ENCODE results near the gene UGT8.
"Not testable (repeated sequence)": the region's sequence is repeated elsewhere in the genome, so short reads cannot be mapped to it uniquely, and the experiment has no call there.

UGT8 gene

DNA sequence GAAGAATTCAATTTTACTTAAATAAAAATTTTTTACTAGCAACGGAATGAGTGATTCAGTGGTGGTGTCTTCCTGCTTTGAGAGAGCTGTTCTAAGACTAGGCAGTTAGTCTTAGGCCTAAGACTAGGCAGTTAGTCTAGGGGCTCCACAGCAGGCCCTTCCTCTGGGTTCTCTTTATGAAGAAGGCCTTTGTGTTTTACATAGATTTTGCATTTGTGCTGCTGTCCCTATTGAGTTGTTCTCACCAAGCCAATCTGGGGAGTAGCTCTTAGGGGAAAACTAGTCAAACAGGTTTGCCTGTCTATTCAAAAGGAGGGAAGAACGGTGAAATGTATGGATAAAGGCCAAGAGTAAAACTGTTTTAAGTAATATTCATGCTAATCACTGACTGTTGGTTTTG lies 7.6 kb downstream of the UGT8 start:
- DNase-seq, result no peak

DNA sequence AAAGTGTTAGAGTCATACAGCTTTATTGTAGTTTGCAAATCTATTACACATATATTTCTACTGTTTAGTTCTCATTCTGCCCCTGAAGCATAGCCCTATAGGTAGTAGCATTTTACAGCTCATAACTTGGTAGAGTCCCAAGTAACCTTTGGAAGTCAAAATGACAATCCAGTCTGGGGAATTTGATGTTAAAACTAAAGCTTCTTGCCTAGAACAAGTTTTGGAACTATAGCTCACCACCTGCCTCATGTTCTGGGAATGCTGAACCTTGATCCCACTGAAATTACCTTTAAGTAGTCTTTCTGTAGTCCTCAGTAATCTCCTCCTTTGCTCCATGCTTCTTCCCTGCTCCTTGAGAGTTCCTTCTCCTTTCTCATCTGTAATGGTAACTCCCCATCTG lies 8.4 kb downstream of the UGT8 start:
- DNase-seq, result no peak

DNA sequence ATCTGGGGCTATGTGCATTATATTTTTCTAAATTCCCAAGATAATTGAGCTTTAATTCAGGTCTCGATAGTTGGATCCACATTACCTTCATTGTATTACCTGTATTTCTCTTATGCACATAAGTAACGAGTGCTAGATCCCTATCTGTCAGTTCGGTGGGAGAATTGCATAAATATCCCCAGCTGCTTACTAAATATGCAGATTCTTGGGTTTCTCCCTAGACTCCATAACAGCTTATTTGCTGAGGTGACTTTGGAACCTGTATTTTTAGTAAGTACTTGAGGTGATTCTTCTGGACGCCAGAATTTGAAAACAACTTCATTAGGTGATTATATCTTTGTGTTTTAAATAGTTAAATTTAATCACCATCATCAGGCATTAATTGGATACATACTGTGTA lies 15.0 kb downstream of the UGT8 start:
- no peak for DNase-seq

DNA sequence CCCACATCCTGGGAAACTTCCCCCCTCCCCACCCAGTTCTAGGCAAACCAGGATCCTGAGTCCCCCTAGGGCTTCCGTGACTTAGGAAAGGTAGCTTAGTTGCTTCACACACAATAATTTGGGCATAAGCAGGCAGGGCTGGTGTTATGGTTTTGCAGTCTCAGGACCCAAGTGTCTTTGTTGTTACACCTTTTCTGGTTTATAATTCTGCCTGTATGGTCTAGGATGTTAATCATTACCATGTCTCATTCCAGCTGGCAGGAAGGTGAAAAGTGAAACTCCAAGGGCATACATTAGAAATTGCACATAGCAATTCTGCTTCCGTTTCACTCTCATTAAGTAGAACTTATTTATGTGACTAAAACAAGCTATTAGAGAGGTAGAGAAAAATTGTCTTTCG lies 16.8 kb downstream of the UGT8 start:
- DNase-seq, result no peak

DNA sequence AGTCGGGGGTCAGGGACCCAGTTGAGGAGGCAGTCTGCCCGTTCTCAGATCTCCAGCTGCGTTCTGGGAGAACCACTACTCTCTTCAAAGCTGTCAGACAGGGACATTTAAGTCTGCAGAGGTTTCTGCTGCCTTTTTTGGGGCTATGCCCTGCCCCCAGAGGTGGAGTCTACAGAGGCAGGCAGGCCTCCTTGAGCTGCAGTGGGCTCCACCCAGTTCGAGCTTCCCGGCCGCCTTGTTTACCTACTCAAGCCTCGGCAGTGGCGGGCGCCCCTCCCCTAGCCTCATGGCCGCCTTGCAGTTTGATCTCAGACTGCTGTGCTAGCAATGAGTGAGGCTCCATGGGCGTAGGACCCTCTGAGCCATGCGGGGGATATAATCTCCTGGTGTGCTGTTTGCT lies 17.4 kb downstream of the UGT8 start:
- DNase-seq, result not testable (repeated sequence)

DNA sequence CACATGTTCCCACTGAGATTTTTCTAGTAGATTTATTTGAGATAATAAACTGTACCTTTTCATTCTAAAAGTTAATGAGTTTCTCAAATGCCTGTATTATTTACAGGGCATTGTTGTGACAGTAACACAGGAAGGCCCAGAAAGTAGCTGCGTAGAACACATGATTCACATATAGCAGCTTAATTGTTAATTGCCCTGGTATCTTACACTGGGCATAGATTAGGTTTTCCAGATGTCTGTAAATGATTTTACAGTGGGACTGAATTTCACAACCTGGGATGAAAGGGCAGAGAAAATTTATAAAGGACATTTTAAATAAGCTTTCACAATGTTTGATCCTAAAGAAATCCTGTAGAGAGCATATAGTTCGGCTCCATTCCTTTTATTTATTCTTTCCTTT lies 27.6 kb downstream of the UGT8 start:
- no peak for DNase-seq

DNA sequence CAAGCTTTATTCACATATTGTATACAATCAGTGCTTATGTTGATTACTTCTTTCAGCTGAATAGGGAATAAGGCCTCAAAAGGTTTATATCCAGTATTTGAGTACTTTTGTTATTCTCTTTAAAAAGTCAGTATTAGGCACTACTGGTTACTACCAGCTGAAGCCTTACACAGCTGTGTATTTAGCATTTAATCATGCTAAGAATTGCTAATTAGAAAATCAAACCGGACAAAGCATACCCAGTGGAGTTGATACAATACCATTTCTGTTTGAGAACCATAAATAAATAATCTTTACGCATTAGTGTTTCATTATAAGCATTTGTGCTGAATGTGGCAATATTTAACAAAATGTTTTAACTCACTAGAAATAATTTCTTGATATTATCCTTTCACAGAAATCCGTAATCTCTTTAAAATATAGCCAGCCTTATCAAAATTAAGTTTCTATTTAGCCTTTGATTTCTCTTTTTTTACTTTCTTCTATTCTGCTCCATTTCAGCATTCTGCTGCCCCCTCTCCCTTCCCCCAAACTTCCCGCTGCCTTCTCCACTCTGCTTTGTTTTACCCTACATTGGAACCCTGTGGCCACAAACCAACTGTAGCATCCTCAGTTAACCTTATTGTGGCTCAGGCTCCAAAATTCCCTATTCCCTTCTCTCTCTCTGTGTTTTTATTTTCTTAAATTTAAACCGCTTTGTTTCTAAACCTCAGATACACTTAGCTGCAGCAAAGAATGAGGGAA lies 37.8 kb downstream of the UGT8 start:
- DNase-seq, result no peak

DNA sequence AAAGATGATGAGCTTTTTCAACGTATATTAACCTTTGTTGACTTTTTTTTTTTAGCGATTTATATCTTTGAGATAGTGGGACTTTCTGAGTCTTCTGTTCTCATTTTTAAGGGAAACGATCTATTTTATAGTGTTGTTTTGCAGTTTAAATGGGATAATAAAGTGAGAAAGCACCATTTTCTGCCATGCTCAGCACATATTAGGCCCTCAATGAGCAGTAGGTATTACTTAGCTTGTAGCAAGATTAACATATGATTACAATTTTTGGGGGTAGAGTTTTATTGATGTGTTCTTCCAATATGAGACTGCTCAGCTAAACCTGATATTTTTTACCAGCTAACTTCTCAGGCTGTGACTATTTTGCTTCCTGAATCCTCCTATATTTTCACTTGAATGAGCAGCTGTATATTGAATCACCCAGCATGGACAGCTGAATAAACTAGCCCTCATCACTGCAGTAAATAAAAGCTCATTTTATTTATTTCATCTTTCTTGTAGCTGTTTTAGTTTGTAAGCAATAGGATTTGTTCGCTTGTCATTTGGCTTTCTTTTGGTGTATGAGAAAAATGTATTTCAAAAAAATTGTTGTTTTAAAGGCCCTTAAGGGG lies 43.7 kb downstream of the UGT8 start:
- no peak for DNase-seq

DNA sequence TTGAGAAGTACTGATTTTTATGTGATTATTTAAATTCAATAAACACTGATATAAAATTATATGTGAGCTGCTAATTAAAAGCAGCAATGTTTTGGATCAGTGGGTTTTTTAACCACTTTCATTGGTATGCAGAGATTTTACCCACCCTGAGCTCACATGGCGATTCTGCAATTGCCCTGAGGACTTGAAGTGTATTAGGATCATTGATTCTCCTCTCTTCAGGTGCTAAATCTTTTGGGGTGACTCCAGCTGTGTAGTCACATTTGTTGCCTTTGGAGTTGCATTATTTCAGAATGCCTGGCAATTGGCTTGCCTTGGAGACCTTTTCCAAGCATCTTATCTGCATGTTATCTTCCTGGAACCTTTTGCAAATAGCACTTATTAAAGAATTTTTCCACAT lies 51.3 kb downstream of the UGT8 start:
- no peak for DNase-seq

DNA sequence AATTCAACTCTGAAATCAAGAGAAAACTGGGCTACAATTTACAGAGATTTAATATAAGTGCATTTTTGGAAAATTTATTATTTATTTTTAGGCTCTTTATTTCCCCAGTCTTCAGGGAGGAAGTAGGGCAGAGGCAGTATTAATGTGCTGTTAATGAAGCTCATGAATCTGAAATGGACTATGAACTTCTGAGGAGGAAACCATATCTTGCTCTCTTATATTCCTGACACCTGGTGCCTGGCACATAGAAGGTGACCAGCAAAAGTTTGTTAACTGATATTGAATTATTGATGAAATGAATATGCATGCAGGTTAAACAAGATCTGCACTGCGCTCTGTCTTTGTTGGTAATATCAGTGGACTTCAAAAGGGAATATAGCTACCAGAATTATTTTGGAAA lies 55.1 kb downstream of the UGT8 start:
- no peak for DNase-seq

DNA sequence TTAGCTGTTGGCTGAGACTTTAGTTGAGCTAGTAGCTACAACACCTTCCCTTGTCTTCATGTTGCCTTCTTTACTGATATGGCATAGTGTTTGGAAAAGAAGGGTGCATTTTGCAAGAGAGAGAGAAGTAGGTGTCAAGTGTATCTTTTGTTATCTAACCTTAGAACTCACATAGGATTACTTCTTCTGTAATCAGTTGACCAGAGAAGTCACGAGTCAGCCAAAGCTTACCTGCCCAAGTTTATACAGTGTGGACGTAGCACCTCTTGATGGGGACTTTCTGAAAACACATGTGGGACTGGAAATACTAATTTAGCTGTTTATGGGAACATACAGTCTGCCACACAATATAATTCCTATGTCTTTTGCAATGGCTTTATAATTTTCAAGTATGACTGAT lies 56.0 kb downstream of the UGT8 start:
- DNase-seq, result no peak

DNA sequence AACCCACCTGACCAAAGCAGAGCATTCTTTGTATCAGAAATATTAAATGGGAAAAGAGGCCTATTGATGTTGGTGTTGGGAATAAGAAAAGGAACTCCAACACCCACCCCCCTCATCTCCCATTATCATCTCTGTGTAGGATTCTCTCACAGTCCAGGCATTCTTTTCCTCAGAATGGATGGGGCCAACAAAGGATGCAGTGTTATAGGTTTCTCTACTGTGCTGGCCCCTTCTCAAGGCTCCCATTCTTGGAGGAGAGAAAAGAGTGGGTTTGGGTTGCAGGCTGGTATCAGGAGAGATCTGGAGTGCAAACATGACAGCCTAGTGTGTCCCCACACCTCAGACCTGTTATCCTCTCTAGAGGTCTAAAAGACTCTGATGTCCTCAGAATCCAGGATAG lies 59.6 kb downstream of the UGT8 start:
- DNase-seq, result no peak

DNA sequence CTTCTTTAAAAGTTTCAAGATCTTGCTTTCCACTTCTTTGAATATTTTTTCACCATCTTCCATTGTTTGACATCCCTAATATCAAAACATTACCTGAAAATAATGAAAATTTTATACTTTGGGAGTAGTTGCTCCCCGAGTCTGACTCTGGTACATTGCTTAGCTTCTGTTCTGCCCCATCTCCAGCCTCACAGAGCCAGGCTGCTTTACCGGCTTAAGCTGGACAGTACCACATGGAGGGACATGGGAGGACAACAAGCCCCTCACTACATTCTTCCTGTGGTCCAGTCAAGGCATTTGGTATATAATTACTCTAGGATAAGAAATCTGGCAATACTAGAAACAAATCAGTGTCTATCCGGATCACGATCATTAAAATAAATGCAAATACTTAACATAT lies 60.2 kb downstream of the UGT8 start:
- no peak for DNase-seq

DNA sequence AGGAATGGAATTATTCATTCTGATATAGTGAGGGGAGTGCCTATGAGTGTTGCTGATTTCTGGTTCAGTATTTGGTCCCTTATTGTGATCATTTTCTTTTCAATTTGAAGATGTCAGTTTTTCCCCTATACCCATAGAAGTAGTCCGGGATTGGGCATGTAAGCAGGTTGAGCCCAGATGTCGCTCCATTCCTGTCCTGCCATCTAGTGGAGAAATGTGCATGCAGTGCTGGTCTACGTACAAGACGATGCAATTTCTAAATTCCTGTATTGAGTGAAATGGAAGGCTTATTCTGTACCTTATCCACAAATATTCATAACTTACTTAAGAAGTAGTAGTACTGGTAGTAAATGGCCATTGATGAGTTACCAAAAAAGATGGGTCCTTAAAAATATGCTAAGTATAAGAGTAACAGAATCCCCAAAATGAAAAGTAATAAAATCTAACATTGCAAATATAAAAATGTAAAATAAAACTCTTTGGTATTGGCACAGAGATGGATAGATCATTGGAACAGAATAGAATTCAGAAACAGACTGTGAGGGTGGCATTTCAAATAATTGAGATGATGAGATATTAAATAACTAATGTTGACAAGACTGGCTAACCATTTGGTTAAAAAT lies 60.9 kb downstream of the UGT8 start:
- DNase-seq, result peak; percentile 38

DNA sequence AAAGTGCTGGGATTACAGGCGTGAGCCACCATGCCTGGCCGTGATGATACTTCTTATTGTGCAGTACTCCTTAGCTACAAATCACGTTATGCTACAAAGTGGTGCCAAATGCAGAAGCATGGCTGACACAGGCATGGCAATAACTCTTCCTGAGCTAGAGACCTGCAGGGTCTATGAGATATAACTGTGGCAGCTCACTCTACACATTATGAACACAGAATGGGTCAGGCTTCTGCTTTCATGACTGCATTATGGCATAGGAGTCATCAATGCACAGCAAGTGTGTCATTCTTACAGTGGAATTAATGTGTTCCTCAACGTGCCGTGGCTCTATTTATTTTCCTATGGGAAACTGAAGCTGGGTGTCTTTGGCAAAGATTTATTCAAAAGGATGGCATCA lies 64.5 kb downstream of the UGT8 start:
- no peak for DNase-seq

DNA sequence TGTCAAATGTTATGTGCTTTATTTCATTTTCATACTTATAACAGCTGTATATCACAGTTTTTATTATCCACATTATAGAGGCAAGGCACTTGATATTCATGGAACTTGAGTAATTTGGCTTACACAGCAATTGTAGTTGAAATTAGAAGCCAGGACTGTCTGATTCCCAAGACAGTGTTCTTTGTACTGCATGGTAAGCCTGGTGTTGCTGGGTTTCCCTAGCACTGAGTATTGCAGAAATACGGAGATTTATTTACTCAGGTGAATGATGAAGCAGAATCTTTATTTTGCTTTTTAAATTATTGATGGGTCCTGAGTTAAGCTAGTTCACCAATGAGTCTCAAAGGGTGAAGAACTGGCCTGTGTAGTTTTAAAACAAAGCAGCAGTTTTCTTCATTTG lies 70.0 kb downstream of the UGT8 start:
- no peak for DNase-seq

DNA sequence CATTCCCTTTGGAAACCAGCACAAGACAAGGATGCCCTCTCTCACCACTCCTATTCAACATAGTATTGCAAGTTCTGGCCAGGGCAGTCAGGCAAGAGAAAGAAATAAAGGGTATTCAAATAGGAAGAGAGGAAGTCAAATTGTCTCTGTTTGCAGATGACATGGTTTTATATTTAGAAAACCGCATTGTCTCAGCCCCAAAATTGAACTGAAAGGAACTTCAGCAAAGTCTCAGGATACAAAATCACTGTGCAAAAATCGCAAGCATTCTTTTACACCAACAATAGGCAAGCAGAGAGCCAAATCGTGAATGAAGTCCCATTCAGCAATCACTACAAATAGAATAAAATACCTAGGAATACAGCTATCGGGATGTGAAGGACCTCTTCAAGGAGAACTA lies 72.1 kb downstream of the UGT8 start:
- DNase-seq, result not testable (repeated sequence)

DNA sequence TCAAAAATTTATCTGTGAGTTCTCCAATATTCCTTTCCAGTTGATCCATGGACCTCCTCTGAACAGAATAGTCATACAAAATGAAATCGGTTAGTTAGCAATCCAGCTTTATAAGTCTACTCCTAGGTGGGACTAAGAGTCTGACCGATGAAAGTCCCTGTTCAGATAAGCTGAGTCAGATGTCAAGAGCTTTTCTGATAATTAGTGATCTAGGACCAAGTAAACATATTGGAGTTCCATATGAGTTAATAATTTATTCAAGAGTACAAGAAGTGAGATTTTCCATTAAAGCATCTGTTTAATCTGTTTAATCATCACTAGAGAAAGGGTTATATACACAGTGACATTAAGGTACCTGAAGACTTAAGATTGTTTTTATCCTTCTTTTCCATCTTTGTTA lies 74.7 kb downstream of the UGT8 start:
- no peak for DNase-seq

DNA sequence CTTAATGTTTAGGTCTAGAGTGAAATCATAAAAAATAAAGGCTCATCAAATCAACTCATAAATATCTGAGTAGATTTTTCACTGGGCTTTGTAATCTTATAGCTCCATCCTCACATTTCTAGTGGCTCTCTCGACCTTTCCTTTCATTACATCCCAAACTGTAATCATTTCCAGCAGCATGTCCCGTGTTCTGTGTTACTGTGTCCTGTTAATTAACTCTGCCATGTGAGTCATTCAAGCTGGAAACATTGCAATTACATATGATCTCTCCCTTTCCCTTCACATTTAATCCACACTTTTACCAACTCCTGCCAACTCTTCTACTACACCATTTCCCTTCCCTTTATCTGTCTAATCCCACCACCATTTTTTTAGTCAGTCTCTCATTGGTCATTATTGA lies 75.5 kb downstream of the UGT8 start:
- DNase-seq, result no peak

DNA sequence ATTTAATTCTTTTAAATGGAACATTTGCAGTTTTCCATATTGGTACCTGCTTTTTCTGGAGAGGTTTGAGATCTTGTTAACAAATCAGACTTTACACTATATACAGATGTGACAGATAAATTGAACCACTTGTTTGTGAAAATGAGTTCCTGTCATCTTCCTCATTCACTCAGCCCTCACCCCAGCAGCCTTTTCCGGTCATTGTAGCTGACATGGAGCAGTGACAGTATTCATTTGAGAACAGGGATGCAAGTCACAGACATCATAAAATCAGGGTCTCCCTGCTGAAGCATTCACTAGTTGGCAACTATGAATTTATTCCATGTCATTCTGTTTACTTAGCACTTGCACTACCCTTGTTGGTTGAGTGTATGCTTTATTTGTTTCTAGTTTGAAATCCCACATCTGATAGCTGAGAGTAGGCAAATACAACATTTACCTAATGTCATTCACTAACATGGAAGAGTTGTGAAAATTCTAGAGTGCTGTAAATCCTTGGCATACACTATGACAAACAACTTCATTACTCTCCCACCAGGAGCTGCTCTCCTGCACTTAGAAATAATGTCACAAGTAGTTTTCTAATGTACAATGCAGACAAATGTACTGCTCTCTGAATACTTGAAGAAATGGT lies 78.9 kb downstream of the UGT8 start:
- DNase-seq, result no peak

DNA sequence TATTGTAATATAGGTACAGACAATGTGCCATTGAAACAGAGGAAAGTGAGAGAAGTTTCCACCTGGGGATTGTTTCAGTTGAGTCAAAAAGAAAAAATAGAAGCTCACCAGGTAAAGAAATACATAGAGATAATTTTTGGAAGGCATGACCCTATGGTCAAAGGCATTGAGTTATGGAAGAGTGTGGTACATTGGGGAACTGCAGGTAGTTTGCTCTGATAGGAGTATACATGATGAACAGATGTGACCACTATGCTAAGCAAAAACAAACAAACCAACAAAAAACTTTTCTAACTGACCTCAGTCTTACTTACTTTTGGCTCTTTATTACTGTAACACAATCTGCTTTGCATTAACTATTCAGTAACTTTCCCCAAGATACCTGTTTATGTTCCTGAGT lies 85.9 kb downstream of the UGT8 start:
- no peak for DNase-seq

DNA sequence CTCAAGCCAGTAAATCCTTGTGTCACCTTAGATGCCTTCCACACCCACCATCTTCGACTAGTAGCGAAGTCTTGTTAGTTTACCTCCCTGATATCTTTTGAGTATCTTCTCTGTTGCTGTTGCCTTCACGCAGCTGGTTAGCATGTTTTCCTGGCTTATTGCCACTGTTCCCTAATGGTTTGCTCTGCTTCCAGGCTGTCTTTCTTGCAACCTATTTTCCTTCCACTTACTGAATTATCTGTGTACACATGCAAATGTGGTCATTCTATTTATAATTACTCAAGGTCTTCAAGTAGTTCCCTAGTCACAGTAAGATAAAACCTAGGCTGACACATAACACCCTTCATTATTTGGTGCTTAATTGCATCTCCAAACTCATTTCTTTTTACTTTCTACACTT lies 89.5 kb downstream of the UGT8 start:
- no peak for DNase-seq

DNA sequence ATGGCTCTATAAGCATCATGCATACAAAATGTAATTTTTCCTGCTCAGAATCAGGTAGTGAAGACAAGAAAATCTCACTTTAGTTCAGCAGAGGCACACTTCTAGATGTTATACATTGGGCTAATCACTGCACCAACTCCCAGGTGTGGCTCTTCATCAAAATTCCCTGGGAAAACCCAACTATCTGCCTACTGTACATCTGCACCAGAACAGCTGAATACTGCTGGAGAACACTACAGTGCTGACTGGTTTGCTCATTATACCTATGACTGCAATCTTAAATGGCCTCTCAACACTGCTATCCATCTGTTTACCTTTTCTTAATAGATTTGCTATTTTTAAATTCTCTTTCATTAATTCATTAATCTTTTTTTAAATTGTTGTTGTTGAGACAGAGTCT lies 92.0 kb downstream of the UGT8 start:
- no peak for DNase-seq

DNA sequence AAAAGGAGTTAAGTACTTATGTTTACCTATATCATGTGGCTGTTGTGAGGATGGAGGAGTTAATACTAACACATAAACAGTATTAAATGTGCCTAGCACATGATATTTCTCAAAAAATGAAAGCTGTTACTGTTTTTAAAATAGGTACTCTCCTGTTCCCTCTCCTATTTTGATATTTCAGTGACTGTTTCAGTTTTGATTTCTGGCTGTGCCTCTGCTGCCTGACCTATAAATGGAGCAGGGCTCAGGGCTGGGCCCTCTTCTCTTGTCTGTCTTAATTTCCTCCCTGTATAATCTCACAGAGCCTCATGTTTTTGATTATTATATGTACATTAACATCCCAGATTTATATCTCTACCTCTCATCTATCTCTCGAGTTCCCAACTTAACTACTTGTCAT lies 93.3 kb downstream of the UGT8 start:
- DNase-seq, result no peak
